ACC112 (cell line): Measurements from ENCODE around the gene BNIP2.
A peak's percentile ranks its signal among the peaks of the same experiment; 100 is the strongest.
"Not testable (repeated sequence)": the region's sequence is repeated elsewhere in the genome, so short reads cannot be mapped to it uniquely, and the experiment has no call there.

Experiments used
- H2AFZ ChIP-seq: fragments of 200-600 bp; sonication (generic); one replicate; pipeline ENCODE4 v1.6.0; 2017; ENCODE audit warnings: antibody characterized with exemption, low read length; ENCODE audit not compliant: unreplicated experiment
- H3K27ac ChIP-seq: fragments of 200-600 bp; sonication (generic); 2 replicates; pipeline ENCODE4 v1.5.1; 2014; ENCODE audit warnings: low read depth, mild to moderate bottlenecking, antibody characterized with exemption, low read length, moderate library complexity
- H3K27me3 ChIP-seq: fragments of 200-600 bp; sonication (generic); 2 replicates; pipeline ENCODE4 v1.6.1; 2014; ENCODE audit warnings: mild to moderate bottlenecking, antibody characterized with exemption, low read length, moderate library complexity, mixed read lengths; ENCODE audit not compliant: insufficient read depth
- H3K36me3 ChIP-seq: fragments of 200-600 bp; sonication (generic); 2 replicates; pipeline ENCODE4 v1.6.1; 2016; ENCODE audit warnings: mild to moderate bottlenecking, antibody characterized with exemption, low read length, moderate library complexity, mixed read lengths; ENCODE audit not compliant: insufficient read depth
- H3K4me1 ChIP-seq: fragments of 200-600 bp; sonication (generic); one replicate; pipeline ENCODE4 v1.6.1; 2016; ENCODE audit warnings: low read length, mixed read lengths; ENCODE audit not compliant: insufficient read depth, unreplicated experiment, control insufficient read depth
- H3K4me3 ChIP-seq: fragments of 200-600 bp; sonication (generic); 2 replicates; pipeline ENCODE4 v1.5.1; 2014; ENCODE audit warnings: mild to moderate bottlenecking, low read depth, low read length
- H3K79me2 ChIP-seq: fragments of 200-600 bp; sonication (generic); one replicate; pipeline ENCODE4 v1.6.0; 2016; ENCODE audit warnings: low read length; ENCODE audit not compliant: control insufficient read depth, unreplicated experiment, insufficient read depth

BNIP2 gene

DNA sequence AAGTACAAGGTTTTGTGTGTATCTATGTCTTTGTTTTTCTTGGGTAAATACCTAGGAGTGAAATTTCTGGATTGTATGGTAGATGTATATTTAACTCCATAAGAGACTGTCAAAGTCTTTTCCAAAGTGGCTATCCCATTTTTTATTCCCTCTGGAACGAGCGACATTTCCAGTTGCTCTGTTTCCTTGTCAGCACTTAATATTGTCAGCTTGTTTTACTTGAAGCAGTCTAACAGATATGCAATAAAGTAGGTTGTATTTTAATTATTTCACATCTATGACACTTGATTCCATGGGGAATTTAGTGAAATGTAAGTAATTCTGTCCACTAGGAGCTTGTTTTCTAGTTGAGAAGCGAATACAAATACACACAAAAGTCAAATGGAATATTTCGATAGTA, 18.5 kb upstream of the BNIP2 start:
- H3K4me1 ChIP-seq = peaks cover 3% of the 10 kb centered on the region
- no peaks in the 10 kb centered on the region for H3K27me3 ChIP-seq
- H2AFZ ChIP-seq = no peak overlapping the region
- no peaks in the 10 kb centered on the region for H3K79me2 ChIP-seq
- no peak overlapping the region for H3K4me3 ChIP-seq
- H3K27ac ChIP-seq = no peak overlapping the region
- no peaks in the 10 kb centered on the region for H3K36me3 ChIP-seq

DNA sequence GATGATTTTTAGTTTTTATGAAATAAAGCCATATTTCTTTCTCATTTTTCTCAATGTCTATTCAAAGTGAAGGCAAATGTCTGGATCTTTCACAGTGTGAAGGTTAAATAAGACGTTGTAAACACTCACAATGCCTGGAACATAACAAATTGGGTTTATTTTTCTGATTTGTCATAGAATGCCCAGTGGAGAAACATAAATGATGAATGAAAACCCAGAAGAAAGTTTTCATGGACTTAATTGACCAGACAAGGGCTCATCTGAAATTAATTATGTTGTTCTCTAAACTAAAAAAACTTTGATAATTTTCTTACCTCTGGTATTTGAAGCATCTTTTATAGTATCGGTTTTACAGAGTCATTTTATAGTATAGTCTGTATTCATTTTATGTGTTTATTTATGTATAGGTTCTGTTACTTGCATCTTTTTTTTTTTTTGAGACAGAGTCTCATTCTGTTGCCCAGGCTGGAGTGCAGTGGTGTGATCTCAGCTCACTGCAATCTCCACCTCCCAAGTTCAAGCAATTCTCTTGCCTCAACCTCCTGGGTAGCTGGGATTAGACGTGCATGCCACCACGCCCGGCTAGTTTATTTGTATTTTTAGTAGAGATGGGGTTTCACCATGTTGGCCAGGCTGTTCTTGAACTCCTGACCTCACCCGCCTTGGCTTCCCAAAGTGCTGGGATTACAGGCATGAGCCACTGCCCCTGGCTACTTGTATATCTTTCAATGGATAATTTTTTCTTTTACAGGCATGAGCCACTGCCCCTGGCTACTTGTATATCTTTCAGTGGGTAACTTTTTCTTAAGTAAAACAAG, 15.1 kb upstream of the BNIP2 start:
- H3K27me3 ChIP-seq = no peaks in the 10 kb centered on the region
- no peaks in the 10 kb centered on the region for H3K79me2 ChIP-seq
- no peak overlapping the region for H3K27ac ChIP-seq
- no peak overlapping the region for H2AFZ ChIP-seq
- no peaks in the 10 kb centered on the region for H3K36me3 ChIP-seq
- no peak overlapping the region for H3K4me3 ChIP-seq
- H3K4me1 ChIP-seq = peaks cover 25% of the 10 kb centered on the region

DNA sequence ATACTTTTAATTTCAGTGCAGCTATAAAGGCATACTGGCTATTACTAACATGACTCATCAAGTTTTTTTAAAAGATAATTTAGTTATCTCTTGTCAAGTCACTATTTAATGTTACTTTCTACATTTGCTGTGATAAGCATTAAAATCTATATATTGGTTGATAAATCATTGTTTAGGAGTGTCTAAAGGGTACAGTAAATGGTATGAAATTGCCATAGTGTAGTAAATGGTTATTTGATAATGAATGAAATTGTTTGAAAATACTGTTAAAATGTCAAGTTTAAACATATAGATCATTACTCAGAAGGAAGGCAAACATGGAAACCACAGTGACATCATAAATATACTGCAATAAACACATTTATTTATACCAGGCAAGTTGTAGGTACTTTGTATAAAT, 13.2 kb upstream of the BNIP2 start:
- Histone ChIP-seq H3K27me3 (no peaks in the 10 kb centered on the region), H3K4me3 (no peak overlapping the region), H3K79me2 (no peaks in the 10 kb centered on the region), H3K36me3 (no peaks in the 10 kb centered on the region), H3K27ac (no peak overlapping the region), H2AFZ (no peak overlapping the region), H3K4me1 (peaks cover 25% of the 10 kb centered on the region)

DNA sequence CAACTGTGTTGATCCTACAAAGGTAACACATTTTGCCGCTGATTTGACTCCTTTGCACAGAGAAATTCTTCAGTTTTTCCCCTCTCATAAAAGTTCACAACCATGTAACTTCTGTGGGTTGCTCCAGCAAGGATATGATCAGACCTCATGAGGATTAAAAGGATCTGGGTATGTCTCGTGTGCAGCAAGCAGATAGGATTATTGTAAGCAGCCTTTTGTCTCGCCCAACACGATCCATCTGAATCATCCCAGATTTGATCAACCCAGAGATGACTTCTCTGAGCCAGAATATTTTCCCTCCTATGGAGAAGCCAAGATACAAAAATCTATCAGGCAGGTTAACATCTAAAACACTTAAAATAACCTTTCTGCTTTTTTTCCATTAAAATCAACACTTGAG, 12.8 kb upstream of the BNIP2 start:
- H3K27ac ChIP-seq = no peak overlapping the region
- peaks cover 25% of the 10 kb centered on the region for H3K4me1 ChIP-seq
- H3K4me3 ChIP-seq = no peak overlapping the region
- no peaks in the 10 kb centered on the region for H3K27me3 ChIP-seq
- H2AFZ ChIP-seq = no peak overlapping the region
- no peaks in the 10 kb centered on the region for H3K36me3 ChIP-seq
- no peaks in the 10 kb centered on the region for H3K79me2 ChIP-seq

DNA sequence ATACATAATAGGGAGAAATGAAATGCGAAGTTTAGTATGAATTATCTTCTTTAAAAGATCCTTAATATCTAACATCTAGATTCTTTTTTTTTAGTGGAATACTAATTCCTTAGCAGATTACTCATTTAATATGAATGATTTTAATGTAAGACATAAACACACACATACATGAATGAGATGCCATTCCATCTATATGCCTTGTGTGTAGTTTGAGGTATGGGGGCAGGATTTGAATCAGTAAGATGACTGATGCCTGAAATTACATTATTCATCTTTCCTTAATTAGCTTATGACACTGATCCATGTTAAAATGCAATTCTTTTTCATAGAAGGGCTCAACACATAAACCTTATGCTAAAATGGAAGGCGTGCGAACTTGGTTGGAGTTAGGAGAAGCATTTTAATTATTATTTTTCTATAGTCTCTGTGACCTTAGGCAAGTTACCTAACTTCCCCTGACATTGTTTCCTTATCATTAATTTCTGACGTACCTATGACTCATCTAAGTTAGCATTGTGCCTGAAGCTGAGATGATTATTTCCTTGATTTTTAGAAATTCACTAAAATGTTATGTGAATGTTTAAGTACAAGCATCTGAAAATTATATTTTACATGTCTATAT, 10.8 kb upstream of the BNIP2 start:
- Histone ChIP-seq H2AFZ (no peak overlapping the region), H3K4me1 (peaks cover 25% of the 10 kb centered on the region), H3K79me2 (no peaks in the 10 kb centered on the region)

DNA sequence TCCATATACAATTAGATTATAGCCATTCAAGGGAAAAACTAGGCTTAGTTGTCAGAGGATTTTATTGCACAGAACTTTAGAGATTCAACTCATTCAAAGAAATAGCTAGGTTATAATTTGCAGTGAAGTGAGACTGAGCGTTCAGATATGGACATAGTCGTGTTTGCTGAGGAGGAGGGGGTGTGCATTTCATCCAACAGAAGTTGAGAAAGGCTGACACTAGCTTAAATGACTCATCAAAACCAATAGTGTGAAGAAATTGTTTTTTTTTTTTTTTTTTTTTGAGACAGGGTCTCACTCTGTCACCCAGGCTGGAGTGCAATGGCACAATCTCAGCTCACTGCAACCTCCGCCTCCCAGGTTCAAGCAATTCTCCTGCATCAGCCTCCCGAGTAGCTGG, 8.9 kb upstream of the BNIP2 start:
- H3K4me1 ChIP-seq = peaks cover 22% of the 10 kb centered on the region
- H3K79me2 ChIP-seq, H3K4me3 ChIP-seq, H3K27ac ChIP-seq, H3K27me3 ChIP-seq, H2AFZ ChIP-seq, H3K36me3 ChIP-seq: not testable (repeated sequence)

More for the DNA sequence above, 10.8 kb upstream of the BNIP2 start:
- Histone ChIP-seq H3K4me3 (no peak overlapping the region), H3K27me3 (no peaks in the 10 kb centered on the region), H3K36me3 (no peaks in the 10 kb centered on the region), H3K27ac (no peak overlapping the region; the same call in 1 of the 2 replicates)

DNA sequence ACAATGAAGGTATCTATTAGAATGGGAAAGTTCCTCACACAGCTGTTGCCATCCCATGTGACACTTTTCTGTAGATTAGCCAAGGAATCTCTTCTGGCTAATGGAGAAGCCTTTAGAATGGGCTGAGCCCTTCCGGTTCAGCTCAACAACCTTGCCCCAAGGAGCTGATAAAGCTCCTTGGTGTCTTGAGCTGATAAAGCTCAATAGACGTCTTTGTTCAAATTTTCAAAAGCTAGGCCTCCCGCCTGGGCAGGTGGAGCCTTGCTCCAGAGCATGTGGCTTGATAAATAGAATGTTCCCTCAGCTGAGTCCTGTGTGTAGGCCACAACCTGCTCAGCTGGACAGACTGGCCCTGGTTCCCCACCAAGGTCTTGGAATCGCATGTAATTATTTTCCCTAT, 7.2 kb upstream of the BNIP2 start:
- Histone ChIP-seq H3K79me2 (no peaks in the 10 kb centered on the region), H3K27ac (no peak overlapping the region), H3K36me3 (no peaks in the 10 kb centered on the region), H2AFZ (no peak overlapping the region), H3K4me3 (no peak overlapping the region), H3K4me1 (peaks cover 12% of the 10 kb centered on the region), H3K27me3 (no peaks in the 10 kb centered on the region)

DNA sequence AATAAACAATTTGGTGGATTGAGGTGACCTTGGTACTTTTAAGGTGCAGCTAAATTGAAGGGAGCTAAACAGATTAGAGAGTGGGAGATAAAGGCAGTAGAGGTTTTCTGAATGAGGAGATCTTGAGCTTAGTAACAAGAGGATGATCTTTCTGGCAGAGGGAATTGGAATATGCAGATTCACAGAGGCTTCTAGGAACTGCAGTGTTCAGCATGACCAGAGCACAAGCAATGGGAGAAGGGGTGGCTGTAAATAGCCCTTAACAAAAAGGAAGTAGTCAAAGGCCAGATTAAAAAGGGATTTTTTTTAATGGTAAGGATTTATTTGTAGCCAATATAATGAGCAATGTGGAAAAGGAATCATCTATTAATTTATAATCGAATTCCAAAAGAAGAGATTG, 5.7 kb upstream of the BNIP2 start:
- Histone ChIP-seq H3K79me2 (no peaks in the 10 kb centered on the region), H2AFZ (no peak overlapping the region), H3K27ac (no peak overlapping the region), H3K4me1 (peaks cover 4% of the 10 kb centered on the region), H3K4me3 (no peak overlapping the region), H3K36me3 (no peaks in the 10 kb centered on the region), H3K27me3 (no peaks in the 10 kb centered on the region)

DNA sequence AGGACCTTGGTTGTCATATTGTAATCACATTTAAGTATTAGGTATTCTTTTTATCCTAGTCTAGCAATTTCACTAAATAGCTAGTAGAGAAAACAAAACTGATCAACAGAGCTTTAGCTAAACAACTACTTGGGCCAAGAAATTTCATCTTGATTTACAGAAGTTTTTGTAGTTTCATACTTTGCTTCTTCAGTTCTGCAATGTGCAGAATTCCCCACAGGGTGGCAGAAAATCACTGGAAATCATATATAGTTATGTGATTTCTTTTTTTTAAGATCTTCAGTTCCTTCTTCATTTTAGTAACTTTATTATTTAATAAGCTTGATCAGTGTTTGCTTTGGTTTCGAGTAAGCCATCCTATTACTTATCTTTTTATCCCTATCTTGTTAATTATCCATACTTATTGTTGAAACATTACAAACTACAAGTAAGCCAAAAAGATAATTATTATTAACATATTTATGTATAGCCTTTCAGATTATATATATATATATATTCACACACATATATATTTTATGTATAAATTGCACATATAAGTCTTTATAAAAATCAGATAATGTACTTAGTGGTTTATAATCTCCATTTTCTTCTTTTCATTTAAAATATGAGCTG, 2.2 kb upstream of the BNIP2 start:
- H3K36me3 ChIP-seq = no peaks in the 10 kb centered on the region
- peaks cover 28% of the 10 kb centered on the region for H3K79me2 ChIP-seq
- no peaks in the 10 kb centered on the region for H3K27me3 ChIP-seq
- no peak overlapping the region for H3K27ac ChIP-seq
- H3K4me1 ChIP-seq = peaks cover 14% of the 10 kb centered on the region
- no peak overlapping the region for H2AFZ ChIP-seq
- H3K4me3 ChIP-seq = no peak overlapping the region

DNA sequence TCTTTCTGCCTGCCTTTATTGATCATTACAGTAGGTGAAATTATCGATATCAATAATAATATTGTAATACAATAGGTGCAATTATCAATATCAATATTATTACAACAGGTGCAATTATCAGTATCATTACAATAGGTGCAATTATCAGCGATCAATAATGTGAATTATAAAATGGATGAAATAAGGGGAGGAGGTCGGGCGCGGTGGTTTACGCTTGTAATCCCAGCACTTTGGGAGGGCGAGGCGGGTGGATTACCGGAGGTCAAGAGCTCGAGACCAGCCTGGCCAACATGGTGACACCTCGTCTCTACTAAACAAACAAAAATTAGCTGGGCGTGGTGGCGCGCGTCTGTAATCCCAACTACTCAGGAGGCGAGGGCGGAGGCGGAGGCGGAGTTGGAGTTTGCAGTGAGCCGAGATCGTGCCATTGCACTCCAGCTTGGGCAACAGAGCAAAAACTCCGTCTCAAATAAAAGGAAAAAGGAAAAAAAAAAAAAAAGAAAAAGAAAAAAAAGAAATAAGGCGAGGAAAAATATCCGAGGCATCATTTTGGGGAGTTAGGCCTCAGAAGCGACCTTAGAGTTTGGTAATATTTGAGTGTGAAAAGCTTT, 611 bp upstream of the BNIP2 start:
- H3K4me3 ChIP-seq = peak overlapping the region; percentile 85
- peak overlapping the region; percentile 44 for H2AFZ ChIP-seq
- peak overlapping the region; percentile 63; the same call in 1 of the 2 replicates for H3K27ac ChIP-seq
- H3K4me1 ChIP-seq = peaks cover 29% of the 10 kb centered on the region
- H3K27me3 ChIP-seq = no peaks in the 10 kb centered on the region
- H3K36me3 ChIP-seq = no peaks in the 10 kb centered on the region
- H3K79me2 ChIP-seq = peaks cover 43% of the 10 kb centered on the region
